AG04449 (cell line): Measurements from ENCODE around the gene GRIA1.

Experiments used
- CTCF ChIA-PET: fragments of 350-600 bp; formaldehyde crosslinking; extraction: SDS; loops from one replicate; lab custom pipeline; 2021; ENCODE audit warnings: antibody characterized with exemption; lab: Yijun Ruan, JAX
- POLR2A ChIA-PET: fragments of 400-600, 350-600 bp; formaldehyde crosslinking; extraction: SDS; loops from one replicate; lab custom pipeline; 2020; ENCODE audit warnings: antibody characterized with exemption, inconsistent platforms; lab: Yijun Ruan, JAX
- DNase-seq: peaks from one replicate; pipeline ENCODE4 v3.0.0-alpha.2; 2010; ENCODE audit warnings: low read depth, low spot score
- H3K4me3 ChIP-seq: 2 replicates; pipeline ENCODE4 v1.5.1; 2011; ENCODE audit warnings: low read depth, mild to moderate bottlenecking, control low read depth, low read length
- CTCF ChIP-seq: IDR thresholded peaks from one replicate; pipeline ENCODE4 v1.5.1; 2011; ENCODE audit warnings: mild to moderate bottlenecking, moderate library complexity, low read length, control low read depth, inconsistent platforms; ENCODE audit not compliant: insufficient read depth; ENCODE audit errors: missing control alignments

The GRIA1 gene

DNA sequence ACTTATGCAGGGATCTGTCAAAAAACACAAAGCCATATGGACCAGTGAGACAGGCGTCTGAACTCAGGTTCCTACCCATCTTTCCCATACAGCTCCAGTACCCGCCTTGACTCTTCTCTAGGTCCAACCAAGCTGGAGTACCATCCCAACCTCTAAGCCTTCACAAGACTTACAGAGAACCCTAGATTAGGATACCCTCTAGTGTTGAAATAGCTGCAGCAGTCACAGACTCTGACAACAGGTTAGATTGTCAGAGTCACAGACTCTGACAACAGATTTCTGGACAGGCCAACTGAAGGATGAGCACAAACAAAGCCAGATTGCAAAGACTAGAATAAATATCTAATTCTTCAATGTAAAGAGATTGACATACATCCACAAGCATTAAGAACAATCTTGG, 266.1 kb downstream of the GRIA1 start:
- TF ChIP-seq CTCF = no peak
- POLR2A ChIA-PET = interaction anchor here (0.6 kb wide), 1 partner anchor 417 kb away, joined by 3 read pairs; no protein-coding TSS in a partner anchor
- CTCF ChIA-PET = interaction anchor here (0.7 to 1.9 kb wide), 7 partner anchors 15 to 1194 kb away, joined by 3 to 11 read pairs (median 4); no protein-coding TSS in a partner anchor
- no peak overlapping the region for H3K4me3 ChIP-seq
- no peak for DNase-seq

GRCh38 chr5:153765987-153766386, 275.5 kb downstream of the GRIA1 start:
- no peak for DNase-seq
- ChIA-PET CTCF (interaction anchor here (1.0 kb wide), 1 partner anchor 62 kb away, joined by 3 read pairs; no protein-coding TSS in a partner anchor), POLR2A (no interaction called here)
- TF ChIP-seq CTCF = no peak
- no peak overlapping the region for H3K4me3 ChIP-seq

DNA sequence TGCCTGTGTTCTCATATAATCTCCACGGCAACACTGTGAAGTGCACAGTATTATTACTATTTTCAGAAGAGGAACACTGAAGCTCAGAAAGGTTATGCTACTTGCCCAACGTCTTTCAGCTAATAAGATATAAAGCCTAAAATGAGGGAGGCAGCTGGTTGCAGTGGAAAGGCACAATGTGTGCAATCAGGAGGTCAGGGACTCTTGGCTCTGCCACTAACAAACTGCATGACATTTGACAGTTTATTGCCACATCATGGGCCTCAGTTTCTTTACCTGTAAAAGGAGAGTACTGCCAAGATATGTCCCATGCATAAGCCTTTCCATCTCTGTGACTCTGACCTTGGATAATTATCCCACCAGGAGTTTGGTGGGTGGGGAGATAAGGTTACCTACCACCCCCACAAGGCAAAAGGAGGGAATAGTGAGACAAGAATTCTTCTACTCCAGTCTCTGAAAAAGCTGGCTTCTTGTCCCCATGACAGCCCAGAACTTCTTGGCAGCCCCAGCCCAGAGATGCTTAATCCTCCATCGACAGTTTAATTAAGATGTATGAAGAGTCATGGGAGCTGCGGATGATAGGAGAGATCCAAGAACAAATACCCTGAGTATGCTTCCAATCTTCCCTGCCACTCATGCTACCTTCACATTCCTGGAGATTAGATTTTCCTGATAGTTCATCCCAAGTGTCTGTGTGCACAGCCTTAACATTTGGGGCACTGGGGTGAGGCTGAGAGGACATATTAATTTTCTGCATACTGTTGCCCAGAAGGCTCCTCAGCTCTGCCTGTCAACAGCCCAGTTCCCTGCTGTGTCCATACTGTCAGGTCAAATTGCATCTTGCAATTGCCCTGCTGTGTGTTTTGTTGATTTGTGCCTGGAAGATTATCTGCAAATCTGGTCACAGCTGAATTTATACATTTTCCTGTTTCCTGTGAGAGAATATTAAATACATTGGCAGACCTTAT, 277.0 kb downstream of the GRIA1 start:
- ChIA-PET CTCF (no interaction called here), POLR2A (no interaction called here)
- DNase-seq = no peak
- no peak overlapping the region for H3K4me3 ChIP-seq
- no peak for TF ChIP-seq CTCF

DNA sequence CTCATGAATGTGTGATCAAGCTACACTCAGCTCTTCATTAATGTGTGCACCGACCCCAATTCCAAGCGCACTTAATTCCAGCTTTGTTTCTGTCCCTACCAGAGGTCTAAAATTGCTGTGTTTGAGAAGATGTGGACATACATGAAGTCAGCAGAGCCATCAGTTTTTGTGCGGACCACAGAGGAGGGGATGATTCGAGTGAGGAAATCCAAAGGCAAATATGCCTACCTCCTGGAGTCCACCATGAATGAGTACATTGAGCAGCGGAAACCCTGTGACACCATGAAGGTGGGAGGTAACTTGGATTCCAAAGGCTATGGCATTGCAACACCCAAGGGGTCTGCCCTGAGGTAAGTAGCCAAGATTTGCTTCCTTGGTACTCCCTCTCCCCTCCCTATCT, 279.6 kb downstream of the GRIA1 start:
- H3K4me3 ChIP-seq = no peak overlapping the region
- CTCF ChIA-PET = interaction anchor here (1.6 to 1.7 kb wide), 2 partner anchors 11 to 195 kb away, joined by 5 read pairs; no protein-coding TSS in a partner anchor
- POLR2A ChIA-PET = no interaction called here
- no peak for DNase-seq
- no peak for TF ChIP-seq CTCF

- ChIA-PET POLR2A (no interaction called here), CTCF (no interaction called here)
- H3K4me3 ChIP-seq = no peak overlapping the region
- no peak for TF ChIP-seq CTCF
- no peak for DNase-seq
These were observed 284.2 kb downstream of the GRIA1 start for GRCh38 chr5:153774686-153775085.

- no peak for TF ChIP-seq CTCF
- DNase-seq = no peak
- no peak overlapping the region for H3K4me3 ChIP-seq
- ChIA-PET POLR2A (no interaction called here), CTCF (no interaction called here)
These were observed 285.5 kb downstream of the GRIA1 start for GRCh38 chr5:153775923-153776322.
